K562 (cell line): ENCODE data around the gene RPL21. TPM values are rescaled to one million over a fixed set of nuclear protein-coding genes. Genes with fewer than 3 reads are reported as not detected.
A peak's percentile ranks its signal among the peaks of the same experiment; 100 is the strongest.

Source experiments
- ETV5 ChIP-seq: sonication (generic); formaldehyde crosslinking; IDR thresholded peaks from 2 replicates; pipeline ENCODE4 v1.4.0; 2020; ENCODE audit warnings: low read depth, mild to moderate bottlenecking, missing genetic modification reagents
- GABPA ChIP-seq: fragments of 200-800 bp; sonication (Bioruptor generic); conservative IDR thresholded peaks from 2 replicates; pipeline ENCODE4 v1.6.1; 2016; ENCODE audit warnings: low read depth, missing genetic modification characterization, missing compliant biosample characterization
- HCFC1 ChIP-seq: IDR thresholded peaks from 2 replicates; pipeline ENCODE4 v1.6.1; 2012; ENCODE audit warnings: low read depth, low read length, improper control_type of control experiment
- HIVEP1 ChIP-seq: fragments of 250-450 bp; sonication (Bioruptor Pico); IDR thresholded peaks from 2 replicates; pipeline ENCODE4 v1.4.0; 2020; ENCODE audit warnings: mild to moderate bottlenecking
- KAT2B ChIP-seq: IDR thresholded peaks from one replicate; pipeline ENCODE4 v1.6.1; 2012; ENCODE audit warnings: low read depth, mild to moderate bottlenecking, control low read depth, inconsistent platforms, low read length, moderate library complexity
- MGA ChIP-seq: fragments of 450-650 bp; IDR thresholded peaks from 2 replicates; pipeline ENCODE4 v1.6.1; 2016; ENCODE audit warnings: mild to moderate bottlenecking, moderate library complexity
- PTBP1 ChIP-seq: fragments of 200-400 bp; formaldehyde crosslinking; IDR thresholded peaks from 2 replicates; pipeline ENCODE4 v1.6.1; 2017; ENCODE audit warnings: low read depth, low read length
- RHOXF2B ChIP-seq: fragments of 250-450 bp; sonication (Bioruptor Pico); conservative IDR thresholded peaks from 2 replicates; pipeline ENCODE4 v1.5.1; 2021
- TAF9B ChIP-seq: fragments of 450-650 bp; IDR thresholded peaks from 2 replicates; pipeline ENCODE4 v1.6.1; 2018; ENCODE audit warnings: mild to moderate bottlenecking; ENCODE audit not compliant: partially characterized antibody
- ZBTB26 ChIP-seq: fragments of 450-650 bp; formaldehyde crosslinking; IDR thresholded peaks from 2 replicates; pipeline ENCODE4 v1.4.0; 2022; ENCODE audit warnings: missing genetic modification characterization
- ZC3H4 ChIP-seq: sonication (generic); formaldehyde crosslinking; IDR thresholded peaks from 2 replicates; pipeline ENCODE4 v1.9.0; 2021; ENCODE audit warnings: missing genetic modification reagents, borderline replicate concordance
- ZNF263 ChIP-seq: sonication (generic); formaldehyde crosslinking; IDR thresholded peaks from 2 replicates; pipeline ENCODE4 v1.8.0; 2022; ENCODE audit warnings: mild to moderate bottlenecking, missing genetic modification reagents, borderline replicate concordance
- polyA plus RNA-seq, 8 experiments: library from polyadenylated mRNA; depleted of rRNA in 4 of 8; stranded (reverse) in 5 of 8; unstranded in 3 of 8; fragments of >200 nt; fragmentation: Nextera tagmentation in 2 of 8; fragmentation: Illumina TruSeq in 1 of 8; extraction: Ambion mirVana in 2 of 8; extraction: Trizol in 1 of 8; gene quantifications; 2 replicates each; pipeline versions ENCODE4 v1.2.1 to v1.2.3, GENCODE V29; 2011 to 2014; ENCODE audit warnings: inconsistent platforms in 1 of 8, missing spikeins in 1 of 8
- total RNA-seq, 7 experiments: library from RNA; depleted of rRNA in 6 of 7; stranded (reverse); fragments of >200 nt in 6 of 7; fragmentation: Illumina TruSeq in 2 of 7; extraction: Trizol in 2 of 7; gene quantifications; 2 replicates each; pipeline versions ENCODE4 v1.2.1 to v1.2.3, GENCODE V29; 2011 to 2021; ENCODE audit warnings: low replicate concordance in 1 of 7
- TF ChIP-seq, protein P1 (sequence below): fragments of 450-650 bp; formaldehyde crosslinking; IDR thresholded peaks from 2 replicates; pipeline ENCODE4 v1.4.0; 2022; ENCODE audit warnings: mild to moderate bottlenecking, moderate library complexity

Gene RPL21
- total and polyA plus RNA-seq, 9 of the 15 experiments (the other 6 are each of a cell fraction or from before 2014, with no cell fraction given): 622 to 4,203 (median 1,676) TPM

- TF ChIP-seq ZNF263 (CRISPR knock-in tag) (0 out of 2 replicates have a peak, but pooled peaks have one; percentile 35), ZC3H4 (CRISPR knock-in tag) (peak; percentile 71; the same call in 1 of the 2 replicates), KAT2B (no peak), ETV5 (CRISPR knock-in tag) (peak; percentile 78), GABPA (peak; percentile 90), HIVEP1 (CRISPR knock-in tag) (no peak), TAF9B (peak; percentile 69), ZBTB26 (CRISPR knock-in tag) (0 out of 2 replicates have a peak, but pooled peaks have one; percentile 1), HCFC1 (peak; percentile 44), RHOXF2B (no peak), PTBP1 (no peak), MGA (peak; percentile 53; the same call in 1 of the 2 replicates)
- TF ChIP-seq, protein P1, sequence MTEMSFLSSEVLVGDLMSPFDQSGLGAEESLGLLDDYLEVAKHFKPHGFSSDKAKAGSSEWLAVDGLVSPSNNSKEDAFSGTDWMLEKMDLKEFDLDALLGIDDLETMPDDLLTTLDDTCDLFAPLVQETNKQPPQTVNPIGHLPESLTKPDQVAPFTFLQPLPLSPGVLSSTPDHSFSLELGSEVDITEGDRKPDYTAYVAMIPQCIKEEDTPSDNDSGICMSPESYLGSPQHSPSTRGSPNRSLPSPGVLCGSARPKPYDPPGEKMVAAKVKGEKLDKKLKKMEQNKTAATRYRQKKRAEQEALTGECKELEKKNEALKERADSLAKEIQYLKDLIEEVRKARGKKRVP (CRISPR knock-in tag): no peak
Measured at GRCh38 chr13:27251166-27252091, at the start of gene RPL21 (continued).
